Measurements from ENCODE around the gene FILIP1L.

Gene FILIP1L

GRCh38 chr3:99878005-99878404 lies 236.3 kb downstream of the FILIP1L start:
- DNase-seq = peak; percentile 67 to 81

GRCh38 chr3:99877031-99877579 lies 237.2 kb downstream of the FILIP1L start:
- no peak for DNase-seq

- DNase-seq = peak; percentile 66 to 84
Measured at GRCh38 chr3:99875929-99876841, 238.1 kb downstream of the FILIP1L start.

DNA sequence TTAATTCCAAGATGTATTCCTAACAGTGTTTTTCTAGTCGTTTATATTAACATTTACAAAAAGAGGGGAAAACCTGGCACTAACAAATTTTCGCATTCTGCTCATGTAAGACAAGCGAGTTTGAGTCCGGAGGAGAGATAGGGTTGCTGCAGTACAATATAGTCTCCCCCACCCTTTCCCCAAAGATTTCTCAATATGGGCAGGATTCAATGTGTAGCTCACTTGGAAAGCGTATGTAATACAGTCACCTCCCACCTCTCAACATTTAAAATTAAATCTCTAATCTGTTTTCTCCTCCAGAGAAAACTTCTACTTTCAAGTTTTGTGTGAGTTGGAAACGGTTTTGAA lies 238.7 kb downstream of the FILIP1L start:
- DNase-seq = peak; percentile 62 to 67

- no peak for DNase-seq
Measured at GRCh38 chr3:99874237-99875002, 239.9 kb downstream of the FILIP1L start.

DNA sequence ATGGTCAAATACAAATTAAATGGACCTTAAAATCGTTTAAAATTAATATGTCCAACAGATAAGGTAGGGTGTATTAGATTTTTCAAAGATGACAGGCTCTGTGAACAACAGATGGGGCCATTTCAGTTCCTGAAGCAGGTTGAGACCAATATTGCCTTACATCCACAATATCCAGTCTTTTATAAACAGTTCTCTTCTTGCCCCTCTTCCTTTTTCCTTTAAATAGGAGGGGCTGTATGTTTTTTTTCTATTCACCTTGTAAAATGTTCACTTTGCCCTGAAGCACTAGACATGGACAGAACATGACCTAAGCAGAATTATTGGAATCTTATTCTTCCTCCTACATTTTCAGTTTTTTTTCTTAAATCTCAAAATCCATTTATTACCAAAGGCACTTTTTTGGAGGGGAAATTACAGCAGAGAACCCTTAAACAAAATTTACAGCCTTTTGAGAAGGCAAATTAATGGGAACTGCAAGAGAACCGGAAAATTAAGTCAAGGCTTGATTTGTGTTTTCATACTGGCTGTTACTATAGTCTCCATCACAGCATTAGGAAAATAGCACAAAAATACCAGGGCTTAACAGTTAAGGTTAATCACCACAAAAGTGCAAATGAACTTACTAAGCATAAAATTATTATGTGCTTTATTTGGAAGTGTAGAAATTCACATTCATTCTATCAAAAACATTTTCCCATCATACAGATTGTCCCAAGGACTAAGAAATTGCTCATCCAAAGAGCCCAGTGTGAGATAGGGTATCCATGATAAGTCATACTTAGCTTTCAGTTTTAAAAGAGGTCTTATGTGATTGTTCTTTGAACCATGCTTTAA lies 240.8 kb downstream of the FILIP1L start:
- DNase-seq = no peak

GRCh38 chr3:99872923-99873254 lies 241.4 kb downstream of the FILIP1L start:
- no peak for DNase-seq

DNA sequence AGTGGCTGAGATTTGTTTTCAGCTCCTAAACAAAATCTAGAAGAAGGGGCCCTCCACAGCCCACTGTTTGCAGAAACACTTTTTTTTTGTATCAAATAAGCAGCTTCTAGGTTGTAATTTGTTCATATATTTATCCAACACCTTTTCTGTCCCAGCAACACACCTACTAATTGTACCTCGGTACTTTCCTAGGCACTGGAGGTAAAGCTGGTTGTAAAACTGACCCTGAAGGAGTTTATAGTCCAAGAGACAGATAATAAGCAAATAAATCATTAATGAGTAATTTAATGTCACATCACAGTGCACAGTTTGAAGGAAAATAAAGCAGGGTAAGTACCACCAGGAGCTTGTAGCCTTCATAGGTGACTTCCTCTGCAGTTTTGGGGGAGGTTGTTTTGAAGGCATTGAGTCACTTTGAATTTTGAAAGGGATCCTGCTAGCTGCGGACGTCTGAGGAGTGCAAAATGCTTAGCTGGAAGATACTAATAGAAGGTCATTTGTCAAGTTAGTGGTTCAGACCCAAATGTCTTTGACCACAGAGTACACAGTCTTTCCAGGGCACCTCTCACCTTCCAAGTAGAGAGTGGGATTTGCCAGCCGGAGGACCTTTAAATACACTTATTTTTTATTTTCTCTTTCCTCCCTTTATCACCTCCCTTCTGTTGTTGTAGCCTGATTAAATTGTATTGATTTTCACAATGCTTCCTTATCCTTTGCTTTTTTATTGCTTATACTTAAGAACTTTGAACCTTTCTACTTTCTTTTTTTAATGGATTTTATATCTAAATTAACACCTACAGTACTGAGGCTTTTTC lies 242.9 kb downstream of the FILIP1L start:
- DNase-seq = no peak

GRCh38 chr3:99870712-99871111 lies 243.6 kb downstream of the FILIP1L start:
- DNase-seq = no peak

DNA sequence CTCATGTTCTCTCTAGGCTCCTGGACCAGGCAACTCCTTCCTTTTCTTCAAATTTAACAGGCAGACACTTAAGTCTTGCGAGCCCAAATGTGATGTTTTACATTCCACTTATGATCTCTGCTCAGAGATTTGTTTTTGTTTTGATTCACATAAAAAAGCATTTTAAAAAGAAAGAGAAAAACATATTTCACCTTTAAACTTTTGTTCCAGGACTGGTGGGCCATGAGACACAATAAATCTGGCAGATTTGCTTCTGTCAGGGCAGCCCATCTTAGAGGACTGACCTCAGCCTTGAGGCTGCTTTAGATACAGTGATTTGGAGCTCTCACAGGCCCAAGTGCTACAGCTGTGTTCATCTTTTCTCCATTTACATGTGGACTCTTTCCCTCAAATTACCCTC lies 244.7 kb downstream of the FILIP1L start:
- DNase-seq = no peak

DNA sequence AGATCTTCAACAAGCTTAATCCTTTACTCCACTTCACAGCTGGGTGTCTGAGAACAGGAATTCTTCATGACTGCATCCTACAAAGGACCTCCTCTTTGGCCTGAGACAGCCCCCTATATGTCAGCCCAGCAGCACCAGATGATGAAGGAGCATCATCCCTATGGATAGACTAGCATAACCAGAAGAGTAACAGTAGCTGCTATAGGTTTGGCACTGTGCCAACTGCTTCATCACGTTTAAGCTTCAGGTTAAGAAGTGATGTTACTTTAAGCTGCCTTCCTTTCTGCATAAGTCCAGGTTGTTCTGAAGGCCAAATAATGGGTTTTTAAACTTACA lies 246.0 kb downstream of the FILIP1L start:
- DNase-seq = no peak

DNA sequence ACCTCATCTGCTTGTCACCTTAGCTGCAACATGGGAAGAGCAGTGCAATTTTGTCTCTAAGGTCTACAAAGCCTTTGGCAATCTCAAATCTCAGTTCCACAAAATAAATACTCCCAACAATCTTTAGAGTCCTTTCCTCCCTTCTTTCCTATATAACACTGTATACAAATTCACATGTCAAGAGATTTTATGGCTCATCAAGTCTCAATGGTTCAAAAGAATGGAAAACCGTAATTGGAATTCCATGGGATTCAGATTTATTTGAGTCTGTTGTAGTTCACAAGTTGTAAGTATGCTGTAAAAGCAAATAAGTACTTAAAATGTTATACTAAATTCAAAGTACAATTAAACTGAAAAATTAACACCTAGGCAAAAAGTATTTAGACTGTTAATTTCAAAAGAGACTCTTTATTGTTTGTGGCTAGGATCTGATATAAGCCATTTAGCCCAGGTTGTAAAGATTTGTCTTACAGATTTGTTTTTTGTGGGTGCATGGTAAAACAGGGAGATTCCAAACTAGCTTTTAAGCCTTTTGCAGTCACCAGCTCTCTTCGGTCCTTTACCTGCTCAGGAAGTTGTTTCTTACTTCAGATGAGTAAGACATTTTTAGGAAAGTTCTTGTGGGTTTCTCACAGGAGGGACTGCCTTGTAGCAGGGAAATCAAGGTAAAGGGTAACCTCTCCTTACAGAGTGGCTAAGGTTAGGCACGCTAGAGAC lies 246.5 kb downstream of the FILIP1L start:
- no peak for DNase-seq

DNA sequence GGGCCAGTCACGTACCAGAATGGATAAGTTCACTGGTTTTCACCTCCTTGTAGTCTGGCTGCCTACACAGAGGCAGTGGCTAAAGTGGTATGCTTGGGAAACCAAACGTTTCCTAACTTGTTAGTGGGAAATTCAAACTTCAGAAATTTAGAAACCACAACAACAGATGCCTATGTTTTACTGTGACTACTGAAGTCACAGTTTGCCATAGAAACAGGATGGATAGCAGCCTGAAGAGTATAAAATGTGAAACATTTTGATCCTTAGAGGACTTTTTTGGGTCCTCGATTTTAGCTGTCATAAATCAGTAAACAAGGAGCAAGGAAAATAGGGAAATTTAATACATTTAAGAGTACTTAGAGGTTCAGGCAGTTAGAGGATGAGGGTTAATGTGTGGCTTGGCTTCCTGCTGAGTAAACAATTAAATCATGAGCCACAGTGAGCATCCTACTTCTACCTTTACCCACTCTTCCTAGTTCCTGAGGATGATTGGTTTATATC lies 248.0 kb downstream of the FILIP1L start:
- peak; percentile 31 to 57 for DNase-seq

DNA sequence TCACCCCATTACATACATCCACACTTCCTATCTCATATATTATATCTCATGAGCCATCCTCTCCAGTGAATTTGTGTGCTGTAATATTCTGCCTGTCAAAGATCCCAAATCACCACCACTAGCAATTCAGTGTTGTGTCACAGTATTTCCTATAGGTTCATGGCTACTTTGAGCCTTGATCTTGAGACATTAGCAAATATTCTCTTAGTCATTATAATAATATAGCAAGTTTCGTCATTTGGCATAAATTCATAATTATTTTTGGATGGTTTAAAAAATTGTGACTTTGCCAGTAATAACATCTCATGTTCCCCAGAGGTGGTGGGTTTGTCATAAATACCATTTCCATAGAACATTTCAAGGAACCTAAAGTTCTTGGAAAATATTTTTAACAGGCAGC lies 249.0 kb downstream of the FILIP1L start:
- DNase-seq = no peak

DNA sequence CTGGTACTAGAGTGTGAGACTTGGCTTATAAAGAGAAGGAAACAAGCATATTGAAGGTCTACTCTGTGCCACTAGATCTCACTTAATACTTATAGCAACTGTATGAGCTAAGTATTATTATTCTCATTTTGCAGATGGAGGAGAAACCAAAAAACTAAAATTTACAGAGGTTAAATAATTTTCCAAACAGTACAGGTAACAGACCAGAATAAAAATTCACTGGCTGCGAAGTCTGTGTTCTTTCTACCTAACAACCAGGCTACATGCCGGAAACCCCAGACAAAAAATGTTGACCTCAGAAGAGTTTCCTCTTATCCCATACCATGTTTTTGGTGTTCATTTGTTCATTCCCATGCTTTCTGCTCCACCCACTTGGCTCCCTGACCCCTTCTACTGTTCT lies 250.0 kb downstream of the FILIP1L start:
- DNase-seq = no peak

DNA sequence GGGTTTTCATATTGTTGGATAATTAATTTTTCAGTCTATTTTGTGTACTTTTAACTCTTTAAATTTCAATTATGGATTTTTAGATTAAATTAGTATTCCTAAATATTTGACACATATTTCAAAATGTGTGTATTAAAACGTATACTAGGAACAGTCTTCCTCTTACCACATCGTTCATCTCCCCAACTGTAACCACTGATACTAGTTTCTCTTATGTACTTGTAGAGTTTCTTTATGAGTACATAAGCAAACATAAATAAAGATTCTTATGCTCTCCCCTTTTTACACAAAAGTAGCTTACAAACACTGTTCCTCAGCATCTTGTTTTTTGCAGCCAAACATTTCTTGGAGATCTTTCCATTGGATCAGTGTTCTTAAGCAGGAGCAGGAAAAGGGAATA lies 250.7 kb downstream of the FILIP1L start:
- DNase-seq = no peak

- no peak for DNase-seq
Measured at GRCh38 chr3:99863002-99863401, 251.3 kb downstream of the FILIP1L start.

GRCh38 chr3:99862208-99862607 lies 252.1 kb downstream of the FILIP1L start:
- no peak for DNase-seq

DNA sequence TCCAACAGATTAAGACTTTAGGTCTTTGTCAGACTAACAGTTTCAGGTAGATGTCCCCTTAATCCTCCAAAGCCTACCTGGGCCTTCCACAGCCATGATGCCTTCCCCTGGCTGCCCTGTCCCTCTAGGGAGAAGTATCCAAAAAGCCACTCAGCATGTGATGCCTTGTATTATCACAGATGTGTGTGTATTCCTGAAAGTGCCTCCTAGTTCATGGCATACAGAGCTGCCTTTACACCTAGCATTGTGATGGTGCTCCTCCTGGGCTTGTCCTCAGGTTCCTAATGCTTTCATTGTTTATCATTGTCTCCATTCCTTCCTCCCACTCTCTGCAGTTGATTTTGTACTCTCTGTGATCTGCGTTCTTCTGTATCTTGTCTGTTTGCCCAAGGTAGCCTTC lies 253.1 kb downstream of the FILIP1L start:
- DNase-seq = no peak

DNA sequence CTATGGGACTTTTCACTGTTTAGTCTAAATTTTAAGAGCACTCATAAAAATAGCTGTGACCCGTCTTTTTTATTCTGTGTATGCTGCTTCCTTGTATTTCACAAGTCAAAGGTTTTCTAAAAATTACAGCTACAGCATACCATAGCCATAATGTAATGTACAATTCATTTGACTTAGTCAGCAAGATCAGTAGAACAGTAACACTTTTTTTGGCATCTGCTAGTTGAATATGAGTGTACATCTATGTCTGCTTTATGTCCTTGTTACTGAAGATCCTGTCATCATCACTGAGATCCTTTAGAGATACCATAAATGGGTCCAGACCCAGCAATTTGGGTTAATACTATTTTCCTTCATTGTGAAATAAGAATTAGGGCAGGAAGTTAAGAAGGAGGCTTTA lies 254.5 kb downstream of the FILIP1L start:
- DNase-seq = no peak

DNA sequence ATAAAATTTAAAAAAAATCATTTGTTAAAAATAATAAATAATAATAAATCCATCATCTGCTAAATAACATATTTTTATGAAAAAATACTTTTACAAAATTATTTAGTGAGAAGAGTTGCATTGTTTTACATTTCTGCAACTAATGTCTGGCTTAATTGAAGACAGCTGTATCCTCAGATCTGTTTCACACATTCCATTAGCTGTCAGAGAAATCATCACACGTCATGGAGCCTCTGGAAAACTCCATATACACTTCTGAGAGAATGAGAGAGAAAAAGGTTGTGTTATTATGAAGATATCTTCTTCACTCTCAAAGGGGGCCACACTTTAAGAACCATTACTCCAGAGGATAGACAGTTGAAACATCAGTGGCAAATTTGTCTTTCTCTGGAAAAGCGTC lies 255.8 kb downstream of the FILIP1L start:
- DNase-seq = no peak

All from inflammatory macrophage treated with lipopolysaccharide for 1 hour (primary cell).